CD14-positive monocyte (primary cell): ENCODE measurements around the gene TEX30. TPM values are rescaled to one million over a fixed set of nuclear protein-coding genes. Genes with fewer than 3 reads are reported as not detected.

Source experiments
- DNase-seq, 3 donors: peaks; one replicate each; pipeline ENCODE4 v3.0.0-alpha.2; 2011 to 2022
- H2AFZ ChIP-seq: 2 replicates; pipeline ENCODE4 v1.6.0; 2012; ENCODE audit warnings: mild to moderate bottlenecking, low read depth, low read length, inconsistent platforms; ENCODE audit not compliant: insufficient read depth, poor library complexity, severe bottlenecking
- H3K27ac ChIP-seq, 2 donors: 1 replicate in 1 of 2; 2 replicates in 1 of 2; pipeline ENCODE4 v1.5.1; 2012 to 2013; ENCODE audit warnings: low read length in 2 of 2, control low read depth in 1 of 2, inconsistent platforms in 1 of 2, low read depth in 1 of 2, mild to moderate bottlenecking in 1 of 2
- H3K27me3 ChIP-seq, 2 donors: one replicate each; pipeline versions ENCODE4 v1.6.0 to v1.6.1; 2011 to 2013; ENCODE audit warnings: low read length in 2 of 2; ENCODE audit not compliant: control insufficient read depth in 2 of 2, insufficient read depth in 2 of 2
- H3K36me3 ChIP-seq, 2 donors: replicated peaks in 1 of 2; 1 replicate in 1 of 2; 2 replicates in 1 of 2; pipeline versions ENCODE4 v1.5.1 to v1.6.1; 2012 to 2013; ENCODE audit warnings: low read length in 2 of 2, control low read depth in 1 of 2, inconsistent platforms in 1 of 2, mild to moderate bottlenecking in 1 of 2; ENCODE audit not compliant: insufficient read depth in 2 of 2, control insufficient read depth in 1 of 2
- H3K4me1 ChIP-seq, 2 donors: 1 replicate in 1 of 2; 2 replicates in 1 of 2; pipeline versions ENCODE4 v1.5.1 to v1.6.1; 2012 to 2013; ENCODE audit warnings: low read length in 2 of 2, control low read depth in 1 of 2, inconsistent platforms in 1 of 2, mild to moderate bottlenecking in 1 of 2, moderate library complexity in 1 of 2; ENCODE audit not compliant: insufficient read depth in 2 of 2, control insufficient read depth in 1 of 2
- H3K4me2 ChIP-seq: replicated peaks from 2 replicates; pipeline ENCODE3; 2012; ENCODE audit warnings: low read length, moderate library complexity, mild to moderate bottlenecking; ENCODE audit not compliant: poor library complexity, severe bottlenecking; ENCODE audit errors: extremely low read depth
- H3K4me3 ChIP-seq, 3 experiments: fragments of 200-600 bp in 1 of 3; sonication (generic) in 1 of 3; replicated peaks in 1 of 3; 1 replicate in 2 of 3; 2 replicates in 1 of 3; pipeline ENCODE4 v1.5.1; 2011 to 2013; ENCODE audit warnings: low read length in 3 of 3, mild to moderate bottlenecking in 3 of 3, control low read depth in 2 of 3, low read depth in 2 of 3, inconsistent platforms in 1 of 3, moderate library complexity in 1 of 3
- H3K79me2 ChIP-seq: 2 replicates; pipeline ENCODE4 v1.6.0; 2012; ENCODE audit warnings: mild to moderate bottlenecking, control low read depth, inconsistent platforms, low read length, moderate library complexity; ENCODE audit not compliant: insufficient read depth
- H3K9ac ChIP-seq: 2 replicates; pipeline ENCODE4 v1.6.0; 2017; ENCODE audit warnings: low read length, mild to moderate bottlenecking; ENCODE audit not compliant: insufficient read depth, poor library complexity, severe bottlenecking
- H3K9me3 ChIP-seq, 2 donors: replicated peaks in 1 of 2; 1 replicate in 1 of 2; 2 replicates in 1 of 2; pipeline versions ENCODE4 v1.5.1 to v1.6.1; 2012 to 2013; ENCODE audit warnings: low read length in 2 of 2, control low read depth in 1 of 2; ENCODE audit not compliant: control insufficient read depth in 1 of 2, insufficient read depth in 1 of 2
- H4K20me1 ChIP-seq: 2 replicates; pipeline ENCODE4 v1.6.0; 2012; ENCODE audit warnings: mild to moderate bottlenecking, low read length, control low read depth, moderate library complexity; ENCODE audit not compliant: insufficient read depth
- H3K27ac Mint-ChIP-seq, 7 donors: one replicate each; pipeline ENCODE4 v1.8.0; 2020; ENCODE audit warnings: mild to moderate bottlenecking in 7 of 7, mixed read lengths in 7 of 7, moderate library complexity in 6 of 7, inconsistent platforms in 2 of 7
- H3K27me3 Mint-ChIP-seq, 3 donors: one replicate each; pipeline ENCODE4 v1.8.0; 2021 to 2022; ENCODE audit warnings: low read depth in 3 of 3, mild to moderate bottlenecking in 3 of 3, mixed read lengths in 3 of 3, moderate library complexity in 3 of 3, inconsistent platforms in 1 of 3
- H3K36me3 Mint-ChIP-seq, 2 donors: one replicate each; pipeline ENCODE4 v1.8.0; 2020; ENCODE audit warnings: mixed read lengths in 2 of 2, inconsistent platforms in 1 of 2, mild to moderate bottlenecking in 1 of 2
- H3K4me1 Mint-ChIP-seq: one replicate; pipeline ENCODE4 v1.8.0; 2020; ENCODE audit warnings: mild to moderate bottlenecking, mixed read lengths
- H3K4me3 Mint-ChIP-seq, 2 donors: one replicate each; pipeline ENCODE4 v1.8.0; 2020; ENCODE audit warnings: mild to moderate bottlenecking in 2 of 2, mixed read lengths in 2 of 2, moderate library complexity in 1 of 2
- H3K9me3 Mint-ChIP-seq, 7 donors: one replicate each; pipeline ENCODE4 v1.8.0; 2020 to 2022; ENCODE audit warnings: mixed read lengths in 7 of 7, mild to moderate bottlenecking in 6 of 7, moderate library complexity in 6 of 7, inconsistent platforms in 2 of 7
- WGBS: methylation state at CpG from one replicate; pipeline ENCODE4 v1.1.5; 2013; ENCODE audit warnings: missing lambda C conversion rate; ENCODE audit not compliant: insufficient coverage; 5-methylcytosine and 5-hydroxymethylcytosine counted together
- intact Hi-C, 2 donors: fragments of 100-400 bp; cut with micrococcal nuclease; formaldehyde crosslinking; loops; one replicate each; pipeline versions ENCODE4 v1.15.0 to v1.15.1; 2023
- polyA plus RNA-seq, 3 donors: library from polyadenylated mRNA; depleted of rRNA in 1 of 3; unstranded in 2 of 3; stranded (reverse) in 1 of 3; fragments of 300-500 nt in 2 of 3; fragments of >200 nt in 1 of 3; fragmentation: Illumina TruSeq in 2 of 3; gene quantifications; 1 replicate in 2 of 3; 2 replicates in 1 of 3; pipeline ENCODE4 v1.2.3, GENCODE V29; 2012 to 2021
- TF ChIP-seq, protein P1 (sequence below): fragments of 200-600 bp; IDR thresholded peaks from one replicate; pipeline ENCODE4 v1.8.0; 2022; ENCODE audit warnings: antibody characterized with exemption, mild to moderate bottlenecking

Gene TEX30
- polyA plus RNA-seq, 3 donors = 2.7 to 11.3 (median 10.9) TPM

DNA sequence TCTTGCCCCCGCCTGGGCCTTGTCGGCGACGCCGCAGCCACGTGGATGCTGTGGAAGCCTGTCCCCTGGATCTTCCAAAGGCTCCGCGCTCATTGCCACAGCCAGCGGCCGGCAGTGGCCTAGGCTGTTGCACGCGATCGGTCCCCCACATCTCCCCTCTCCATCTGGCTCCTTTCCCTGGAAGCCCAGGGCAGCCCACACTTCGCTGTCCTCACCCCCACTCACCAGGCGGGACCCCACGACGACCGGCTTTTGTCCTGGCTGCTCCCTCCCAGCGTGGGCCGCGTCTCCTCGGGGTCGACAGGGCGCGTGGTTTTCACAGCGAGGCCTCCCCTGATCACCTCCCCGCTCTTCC lies 605 bp upstream of the TEX30 start:
- Histone ChIP-seq H2AFZ (peak overlapping the region; percentile 94), H3K27ac (peak overlapping the region; percentile 27 to 69), H3K4me1 (peaks cover 25 to 29% of the 10 kb centered on the region in 2 donors), H3K27me3 (no peaks in the 10 kb centered on the region), H4K20me1 (no peaks in the 10 kb centered on the region), H3K4me3 (peak overlapping the region; percentile 61 to 81 (median 78)), H3K36me3 (no peaks in the 10 kb centered on the region), H3K9me3 (no peaks in the 10 kb centered on the region), H3K9ac (peak overlapping the region; percentile 80), H3K79me2 (peaks cover 4% of the 10 kb centered on the region), H3K4me2 (peak overlapping the region; percentile 91)
- TF ChIP-seq, protein P1, sequence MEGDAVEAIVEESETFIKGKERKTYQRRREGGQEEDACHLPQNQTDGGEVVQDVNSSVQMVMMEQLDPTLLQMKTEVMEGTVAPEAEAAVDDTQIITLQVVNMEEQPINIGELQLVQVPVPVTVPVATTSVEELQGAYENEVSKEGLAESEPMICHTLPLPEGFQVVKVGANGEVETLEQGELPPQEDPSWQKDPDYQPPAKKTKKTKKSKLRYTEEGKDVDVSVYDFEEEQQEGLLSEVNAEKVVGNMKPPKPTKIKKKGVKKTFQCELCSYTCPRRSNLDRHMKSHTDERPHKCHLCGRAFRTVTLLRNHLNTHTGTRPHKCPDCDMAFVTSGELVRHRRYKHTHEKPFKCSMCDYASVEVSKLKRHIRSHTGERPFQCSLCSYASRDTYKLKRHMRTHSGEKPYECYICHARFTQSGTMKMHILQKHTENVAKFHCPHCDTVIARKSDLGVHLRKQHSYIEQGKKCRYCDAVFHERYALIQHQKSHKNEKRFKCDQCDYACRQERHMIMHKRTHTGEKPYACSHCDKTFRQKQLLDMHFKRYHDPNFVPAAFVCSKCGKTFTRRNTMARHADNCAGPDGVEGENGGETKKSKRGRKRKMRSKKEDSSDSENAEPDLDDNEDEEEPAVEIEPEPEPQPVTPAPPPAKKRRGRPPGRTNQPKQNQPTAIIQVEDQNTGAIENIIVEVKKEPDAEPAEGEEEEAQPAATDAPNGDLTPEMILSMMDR = no peak
- intact Hi-C loops = loop anchor here (5.0 to 10.0 kb wide), 3 partner anchors 73 to 189 kb away; partner anchors contain the start of genes ERCC5 (in 1 of the 2) and TPP2 (in 1 of the 2)
- Mint-ChIP-seq H3K27me3 (peaks cover 0 to 5% (median 5%) of the 10 kb centered on the region in 3 donors), H3K9me3 (no peaks in the 10 kb centered on the region), H3K4me1 (peaks cover 34% of the 10 kb centered on the region), H3K27ac (peak overlapping the region in 6 of 7 donors; percentile 57 to 93 (median 87)), H3K36me3 (no peaks in the 10 kb centered on the region), H3K4me3 (peak overlapping the region; percentile 97)
- peak in 1 of 3 donors; percentile 8 for DNase-seq
- WGBS = 63% methylated on average over 17 of the region's 27 CpGs

DNA sequence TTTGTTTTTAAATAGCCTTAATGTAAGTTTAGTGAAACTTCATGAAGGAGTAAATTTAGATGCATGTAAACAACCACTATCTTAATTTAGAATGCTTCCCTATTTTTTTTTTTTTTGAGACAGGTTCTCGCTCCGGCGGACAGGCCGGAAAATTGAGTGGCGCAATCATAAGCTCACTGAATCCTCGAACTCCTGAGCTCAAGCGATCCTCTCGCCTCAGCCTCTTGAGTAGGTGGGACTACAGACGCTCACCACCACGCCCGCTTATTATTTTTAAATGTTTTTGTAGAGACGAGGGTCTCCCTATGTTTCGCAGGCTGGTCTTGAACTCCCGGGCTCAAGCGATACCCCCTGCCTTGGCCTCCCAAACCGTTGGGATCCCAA lies 1.6 kb downstream of the TEX30 start:
- Histone ChIP-seq H3K4me3 (peak overlapping the region in 1 of 3 experiments; percentile 78), H3K27me3 (no peaks in the 10 kb centered on the region), H3K4me1 (peaks cover 25 to 29% of the 10 kb centered on the region in 2 donors), H4K20me1 (no peaks in the 10 kb centered on the region), H3K79me2 (peaks cover 4% of the 10 kb centered on the region), H3K9me3 (no peaks in the 10 kb centered on the region), H3K27ac (no peak overlapping the region), H3K36me3 (peaks cover 0 to 5% of the 10 kb centered on the region in 2 donors), H3K4me2 (peak overlapping the region; percentile 91), H3K9ac (no peak overlapping the region), H2AFZ (no peak overlapping the region)
- peaks cover 3 to 8% of the 10 kb centered on the region in 2 donors for H3K36me3 Mint-ChIP-seq
- H3K27me3 Mint-ChIP-seq = peaks cover 0 to 5% (median 5%) of the 10 kb centered on the region in 3 donors
- intact Hi-C loops = loop anchor here (5.0 to 10.0 kb wide), 3 partner anchors 75 to 187 kb away; partner anchors contain the start of genes ERCC5 (in 1 of the 2) and TPP2 (in 1 of the 2)
- WGBS = 61% methylated on average over 12 of the region's 16 CpGs
- H3K4me3 Mint-ChIP-seq = peak overlapping the region; percentile 94 to 97
- H3K27ac Mint-ChIP-seq = peak overlapping the region in 2 of 7 donors; percentile 13 to 30
- peaks cover 34% of the 10 kb centered on the region for H3K4me1 Mint-ChIP-seq
- DNase-seq = peak in 2 of 3 donors; percentile 7 to 11
- no peaks in the 10 kb centered on the region for H3K9me3 Mint-ChIP-seq
- TF ChIP-seq, protein P1 = no peak
